ENCODE results near the gene KCNQ1. TPM values are rescaled to one million over a fixed set of nuclear protein-coding genes. Genes with fewer than 3 reads are reported as not detected.

KCNQ1 gene
- total and polyA plus RNA-seq, 2 of the 13 experiments (the other 11 are each of a cell fraction or from before 2014, with no cell fraction given) = 0.02 to 0.08 TPM

DNA sequence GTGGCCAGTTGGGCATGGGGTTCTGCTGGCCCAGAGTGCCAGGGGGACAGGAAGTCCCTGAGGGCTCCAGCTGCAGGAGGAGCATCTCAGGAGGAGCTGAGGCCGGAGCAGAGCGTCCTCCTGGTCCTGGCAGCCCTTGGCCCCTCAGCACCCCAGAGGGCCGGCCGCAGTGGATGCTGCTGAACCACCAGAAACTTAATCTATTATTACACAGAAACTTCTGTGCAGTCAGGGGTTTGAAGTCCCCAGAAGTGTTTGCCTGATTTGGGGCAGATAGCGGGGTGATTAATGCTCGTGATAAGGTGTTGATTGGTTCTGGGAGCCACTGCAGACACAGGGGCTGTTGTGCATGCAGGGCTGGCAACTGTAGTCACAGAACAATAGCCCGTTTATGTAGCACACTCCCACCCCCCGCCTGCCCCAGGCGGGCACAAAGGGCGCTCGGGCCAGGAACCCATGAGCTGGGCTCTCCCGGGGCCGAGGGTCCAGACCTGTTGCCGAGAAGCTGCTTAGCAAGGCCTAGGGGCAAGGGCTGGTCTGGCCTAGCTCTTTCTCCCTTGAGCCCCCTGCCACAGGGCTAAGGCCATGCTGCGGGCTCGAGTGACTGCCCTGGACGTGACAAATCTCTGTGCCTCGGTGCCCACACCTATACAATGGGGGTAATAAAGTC lies 284.0 kb downstream of the KCNQ1 start (continued):
- TF ChIP-seq, protein P1, sequence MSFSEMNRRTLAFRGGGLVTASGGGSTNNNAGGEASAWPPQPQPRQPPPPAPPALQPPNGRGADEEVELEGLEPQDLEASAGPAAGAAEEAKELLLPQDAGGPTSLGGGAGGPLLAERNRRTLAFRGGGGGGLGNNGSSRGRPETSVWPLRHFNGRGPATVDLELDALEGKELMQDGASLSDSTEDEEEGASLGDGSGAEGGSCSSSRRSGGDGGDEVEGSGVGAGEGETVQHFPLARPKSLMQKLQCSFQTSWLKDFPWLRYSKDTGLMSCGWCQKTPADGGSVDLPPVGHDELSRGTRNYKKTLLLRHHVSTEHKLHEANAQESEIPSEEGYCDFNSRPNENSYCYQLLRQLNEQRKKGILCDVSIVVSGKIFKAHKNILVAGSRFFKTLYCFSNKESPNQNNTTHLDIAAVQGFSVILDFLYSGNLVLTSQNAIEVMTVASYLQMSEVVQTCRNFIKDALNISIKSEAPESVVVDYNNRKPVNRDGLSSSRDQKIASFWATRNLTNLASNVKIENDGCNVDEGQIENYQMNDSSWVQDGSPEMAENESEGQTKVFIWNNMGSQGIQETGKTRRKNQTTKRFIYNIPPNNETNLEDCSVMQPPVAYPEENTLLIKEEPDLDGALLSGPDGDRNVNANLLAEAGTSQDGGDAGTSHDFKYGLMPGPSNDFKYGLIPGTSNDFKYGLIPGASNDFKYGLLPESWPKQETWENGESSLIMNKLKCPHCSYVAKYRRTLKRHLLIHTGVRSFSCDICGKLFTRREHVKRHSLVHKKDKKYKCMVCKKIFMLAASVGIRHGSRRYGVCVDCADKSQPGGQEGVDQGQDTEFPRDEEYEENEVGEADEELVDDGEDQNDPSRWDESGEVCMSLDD (CRISPR knock-in tag; IDR thresholded peaks at IDR 0.05; ENCODE audit: borderline replicate concordance) = no peak; the same call in 1 of the 2 replicates
- TF ChIP-seq PAF1 (CRISPR knock-in tag; IDR thresholded peaks at IDR 0.05) = no peak
- TF ChIP-seq ETV5 (CRISPR knock-in tag; IDR thresholded peaks at IDR 0.05; ENCODE audit: borderline replicate concordance) = no peak
- peak; percentile 64 for TF ChIP-seq FOXA3 (CRISPR knock-in tag; IDR thresholded peaks at IDR 0.05)
- TF ChIP-seq, protein P2, sequence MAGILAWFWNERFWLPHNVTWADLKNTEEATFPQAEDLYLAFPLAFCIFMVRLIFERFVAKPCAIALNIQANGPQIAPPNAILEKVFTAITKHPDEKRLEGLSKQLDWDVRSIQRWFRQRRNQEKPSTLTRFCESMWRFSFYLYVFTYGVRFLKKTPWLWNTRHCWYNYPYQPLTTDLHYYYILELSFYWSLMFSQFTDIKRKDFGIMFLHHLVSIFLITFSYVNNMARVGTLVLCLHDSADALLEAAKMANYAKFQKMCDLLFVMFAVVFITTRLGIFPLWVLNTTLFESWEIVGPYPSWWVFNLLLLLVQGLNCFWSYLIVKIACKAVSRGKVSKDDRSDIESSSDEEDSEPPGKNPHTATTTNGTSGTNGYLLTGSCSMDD (CRISPR knock-in tag; IDR thresholded peaks at IDR 0.05) = no peak
- no peak for TF ChIP-seq ZNF878 (CRISPR knock-in tag; IDR thresholded peaks at IDR 0.05)
- TF ChIP-seq, protein P3, sequence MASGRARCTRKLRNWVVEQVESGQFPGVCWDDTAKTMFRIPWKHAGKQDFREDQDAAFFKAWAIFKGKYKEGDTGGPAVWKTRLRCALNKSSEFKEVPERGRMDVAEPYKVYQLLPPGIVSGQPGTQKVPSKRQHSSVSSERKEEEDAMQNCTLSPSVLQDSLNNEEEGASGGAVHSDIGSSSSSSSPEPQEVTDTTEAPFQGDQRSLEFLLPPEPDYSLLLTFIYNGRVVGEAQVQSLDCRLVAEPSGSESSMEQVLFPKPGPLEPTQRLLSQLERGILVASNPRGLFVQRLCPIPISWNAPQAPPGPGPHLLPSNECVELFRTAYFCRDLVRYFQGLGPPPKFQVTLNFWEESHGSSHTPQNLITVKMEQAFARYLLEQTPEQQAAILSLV (CRISPR knock-in tag; IDR thresholded peaks at IDR 0.05; ENCODE audit: borderline replicate concordance) = no peak
- TF ChIP-seq, protein P4, sequence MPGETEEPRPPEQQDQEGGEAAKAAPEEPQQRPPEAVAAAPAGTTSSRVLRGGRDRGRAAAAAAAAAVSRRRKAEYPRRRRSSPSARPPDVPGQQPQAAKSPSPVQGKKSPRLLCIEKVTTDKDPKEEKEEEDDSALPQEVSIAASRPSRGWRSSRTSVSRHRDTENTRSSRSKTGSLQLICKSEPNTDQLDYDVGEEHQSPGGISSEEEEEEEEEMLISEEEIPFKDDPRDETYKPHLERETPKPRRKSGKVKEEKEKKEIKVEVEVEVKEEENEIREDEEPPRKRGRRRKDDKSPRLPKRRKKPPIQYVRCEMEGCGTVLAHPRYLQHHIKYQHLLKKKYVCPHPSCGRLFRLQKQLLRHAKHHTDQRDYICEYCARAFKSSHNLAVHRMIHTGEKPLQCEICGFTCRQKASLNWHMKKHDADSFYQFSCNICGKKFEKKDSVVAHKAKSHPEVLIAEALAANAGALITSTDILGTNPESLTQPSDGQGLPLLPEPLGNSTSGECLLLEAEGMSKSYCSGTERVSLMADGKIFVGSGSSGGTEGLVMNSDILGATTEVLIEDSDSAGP (CRISPR knock-in tag; IDR thresholded peaks at IDR 0.05; ENCODE audit: borderline replicate concordance) = peak; percentile 84; the same call in 1 of the 2 replicates
- no peak for TF ChIP-seq ZNF737 (CRISPR knock-in tag; IDR thresholded peaks at IDR 0.05; ENCODE audit: borderline replicate concordance)
- TF ChIP-seq, protein P5, sequence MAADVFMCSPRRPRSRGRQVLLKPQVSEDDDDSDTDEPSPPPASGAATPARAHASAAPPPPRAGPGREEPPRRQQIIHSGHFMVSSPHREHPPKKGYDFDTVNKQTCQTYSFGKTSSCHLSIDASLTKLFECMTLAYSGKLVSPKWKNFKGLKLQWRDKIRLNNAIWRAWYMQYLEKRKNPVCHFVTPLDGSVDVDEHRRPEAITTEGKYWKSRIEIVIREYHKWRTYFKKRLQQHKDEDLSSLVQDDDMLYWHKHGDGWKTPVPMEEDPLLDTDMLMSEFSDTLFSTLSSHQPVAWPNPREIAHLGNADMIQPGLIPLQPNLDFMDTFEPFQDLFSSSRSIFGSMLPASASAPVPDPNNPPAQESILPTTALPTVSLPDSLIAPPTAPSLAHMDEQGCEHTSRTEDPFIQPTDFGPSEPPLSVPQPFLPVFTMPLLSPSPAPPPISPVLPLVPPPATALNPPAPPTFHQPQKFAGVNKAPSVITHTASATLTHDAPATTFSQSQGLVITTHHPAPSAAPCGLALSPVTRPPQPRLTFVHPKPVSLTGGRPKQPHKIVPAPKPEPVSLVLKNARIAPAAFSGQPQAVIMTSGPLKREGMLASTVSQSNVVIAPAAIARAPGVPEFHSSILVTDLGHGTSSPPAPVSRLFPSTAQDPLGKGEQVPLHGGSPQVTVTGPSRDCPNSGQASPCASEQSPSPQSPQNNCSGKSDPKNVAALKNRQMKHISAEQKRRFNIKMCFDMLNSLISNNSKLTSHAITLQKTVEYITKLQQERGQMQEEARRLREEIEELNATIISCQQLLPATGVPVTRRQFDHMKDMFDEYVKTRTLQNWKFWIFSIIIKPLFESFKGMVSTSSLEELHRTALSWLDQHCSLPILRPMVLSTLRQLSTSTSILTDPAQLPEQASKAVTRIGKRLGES (CRISPR knock-in tag; IDR thresholded peaks at IDR 0.05; ENCODE audit: borderline replicate concordance) = 0 out of 2 replicates have a peak, but pooled peaks have one; percentile 72
- 0 out of 2 replicates have a peak, but pooled peaks have one; percentile 26 for TF ChIP-seq ONECUT2 (CRISPR knock-in tag; IDR thresholded peaks at IDR 0.05)
- TF ChIP-seq, protein P6, sequence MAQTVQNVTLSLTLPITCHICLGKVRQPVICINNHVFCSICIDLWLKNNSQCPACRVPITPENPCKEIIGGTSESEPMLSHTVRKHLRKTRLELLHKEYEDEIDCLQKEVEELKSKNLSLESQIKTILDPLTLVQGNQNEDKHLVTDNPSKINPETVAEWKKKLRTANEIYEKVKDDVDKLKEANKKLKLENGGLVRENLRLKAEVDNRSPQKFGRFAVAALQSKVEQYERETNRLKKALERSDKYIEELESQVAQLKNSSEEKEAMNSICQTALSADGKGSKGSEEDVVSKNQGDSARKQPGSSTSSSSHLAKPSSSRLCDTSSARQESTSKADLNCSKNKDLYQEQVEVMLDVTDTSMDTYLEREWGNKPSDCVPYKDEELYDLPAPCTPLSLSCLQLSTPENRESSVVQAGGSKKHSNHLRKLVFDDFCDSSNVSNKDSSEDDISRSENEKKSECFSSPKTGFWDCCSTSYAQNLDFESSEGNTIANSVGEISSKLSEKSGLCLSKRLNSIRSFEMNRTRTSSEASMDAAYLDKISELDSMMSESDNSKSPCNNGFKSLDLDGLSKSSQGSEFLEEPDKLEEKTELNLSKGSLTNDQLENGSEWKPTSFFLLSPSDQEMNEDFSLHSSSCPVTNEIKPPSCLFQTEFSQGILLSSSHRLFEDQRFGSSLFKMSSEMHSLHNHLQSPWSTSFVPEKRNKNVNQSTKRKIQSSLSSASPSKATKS (CRISPR knock-in tag; IDR thresholded peaks at IDR 0.05) = no peak
- TF ChIP-seq JUNB (CRISPR knock-in tag; IDR thresholded peaks at IDR 0.05; ENCODE audit: borderline replicate concordance) = no peak; the same call in 1 of the 2 replicates
- no peak for TF ChIP-seq ZKSCAN5 (CRISPR knock-in tag; IDR thresholded peaks at IDR 0.05)
- TF ChIP-seq KDM5A (IDR thresholded peaks at IDR 0.05; ENCODE audit: borderline replicate concordance, low read length) = no peak
- TF ChIP-seq ATAD3A (CRISPR knock-in tag; IDR thresholded peaks at IDR 0.05) = no peak

Data from HepG2 (cell line).